OCI-LY3 (cell line): Measurements from ENCODE around the gene ROPN1L.

Experiments used
- H2AFZ ChIP-seq: fragments of 200-600, 300-600 bp; shearing (Covaris generic); 2 replicates; pipeline ENCODE4 v1.6.0; 2014; ENCODE audit warnings: antibody characterized with exemption, low read depth, low read length
- H3K27ac ChIP-seq: fragments of 200-600, 300-600 bp; sonication (generic); 2 replicates; pipeline ENCODE4 v1.5.1; 2014; ENCODE audit warnings: mild to moderate bottlenecking, low read length, moderate library complexity, mixed read lengths
- H3K27me3 ChIP-seq: fragments of 200-600, 300-600 bp; sonication (generic); 2 replicates; pipeline ENCODE4 v1.6.1; 2014; ENCODE audit warnings: low read depth, low read length, mixed read lengths
- H3K36me3 ChIP-seq: fragments of 200-600, 300-600 bp; sonication (generic); replicated peaks from 2 replicates; pipeline ENCODE3; 2014; ENCODE audit warnings: low read depth, low read length, mixed read lengths
- H3K4me1 ChIP-seq: fragments of 300-600, 200-600 bp; sonication (generic); 2 replicates; pipeline ENCODE4 v1.6.1; 2014; ENCODE audit warnings: low read length, mixed read lengths
- H3K4me2 ChIP-seq: fragments of 200-600, 300-600 bp; sonication (generic); 2 replicates; pipeline ENCODE4 v1.6.1; 2014; ENCODE audit warnings: low read length, mixed read lengths
- H3K4me3 ChIP-seq: fragments of 300-600, 200-600 bp; sonication (generic); 2 replicates; pipeline ENCODE4 v1.5.1; 2014; ENCODE audit warnings: antibody characterized with exemption, mild to moderate bottlenecking, low read length, moderate library complexity
- H3K79me2 ChIP-seq: fragments of 300-600, 200-600 bp; shearing (Covaris generic); 2 replicates; pipeline ENCODE4 v1.6.1; 2014; ENCODE audit warnings: mild to moderate bottlenecking, low read length, mixed read lengths
- H3K9ac ChIP-seq: fragments of 300-600, 200-600 bp; shearing (Covaris generic); 2 replicates; pipeline ENCODE4 v1.6.0; 2014; ENCODE audit warnings: mild to moderate bottlenecking, low read length, moderate library complexity
- H3K9me3 ChIP-seq: fragments of 200-600, 300-600 bp; shearing (Covaris generic); 2 replicates; pipeline ENCODE4 v1.6.1; 2014; ENCODE audit warnings: low read length, mixed read lengths; ENCODE audit not compliant: insufficient read depth
- H4K20me1 ChIP-seq: fragments of 200-600, 300-600 bp; sonication (generic); 2 replicates; pipeline ENCODE4 v1.6.1; 2016; ENCODE audit warnings: low read length, mixed read lengths; ENCODE audit not compliant: insufficient read depth
- CTCF ChIP-seq: fragments of 200-600, 300-600 bp; sonication (generic); IDR thresholded peaks from 2 replicates; pipeline ENCODE4 v1.5.1; 2014; ENCODE audit warnings: antibody characterized with exemption, low read length, low read depth
- EZH2phosphoT487 ChIP-seq: fragments of 200-600 bp; shearing (Covaris generic); IDR thresholded peaks from 2 replicates; pipeline ENCODE4 v1.6.1; 2018; ENCODE audit warnings: antibody characterized with exemption, mixed run types, low read depth

The ROPN1L gene

GRCh38 chr5:10434392-10434791, 7.3 kb upstream of the ROPN1L start:
- Histone ChIP-seq H3K9me3 (no peaks in the 10 kb centered on the region), H3K36me3 (peaks cover 35% of the 10 kb centered on the region), H3K4me2 (no peak overlapping the region), H2AFZ (no peak overlapping the region), H3K27ac (no peak overlapping the region), H3K9ac (no peak overlapping the region), H4K20me1 (no peaks in the 10 kb centered on the region), H3K4me1 (no peaks in the 10 kb centered on the region), H3K4me3 (no peak overlapping the region), H3K27me3 (no peaks in the 10 kb centered on the region), H3K79me2 (no peaks in the 10 kb centered on the region)
- no peak for TF ChIP-seq CTCF
- TF ChIP-seq EZH2phosphoT487 = no peak

DNA sequence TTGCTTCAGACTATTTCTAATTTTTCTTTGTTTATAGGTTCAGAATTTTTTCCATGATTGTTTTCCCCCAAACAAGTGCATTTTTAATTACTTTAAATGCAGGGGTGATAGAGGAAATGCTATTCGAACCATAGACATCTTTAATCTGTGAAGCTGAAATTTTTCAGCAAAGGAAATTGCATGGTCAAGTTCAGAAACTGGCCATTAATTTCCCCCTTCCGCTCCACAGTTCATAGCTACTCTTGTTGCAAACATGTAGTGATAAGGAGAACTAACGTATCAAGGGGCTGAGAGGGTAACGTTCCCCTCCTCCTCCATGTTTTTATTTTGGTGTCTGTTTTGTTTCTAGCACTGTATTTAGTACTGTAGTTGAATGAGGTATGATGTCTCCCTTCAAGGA, 3.4 kb upstream of the ROPN1L start:
- Histone ChIP-seq H3K9me3 (no peaks in the 10 kb centered on the region), H3K36me3 (peaks cover 17% of the 10 kb centered on the region)
- TF ChIP-seq CTCF (no peak), EZH2phosphoT487 (no peak)

GRCh38 chr5:10439692-10440091, 2.0 kb upstream of the ROPN1L start:
- H3K27ac ChIP-seq = no peak overlapping the region
- H3K4me2 ChIP-seq = no peak overlapping the region

More for the DNA sequence above, 3.4 kb upstream of the ROPN1L start:
- Histone ChIP-seq H3K27me3 (no peaks in the 10 kb centered on the region), H3K4me2 (no peak overlapping the region), H3K27ac (no peak overlapping the region), H3K79me2 (no peaks in the 10 kb centered on the region), H2AFZ (no peak overlapping the region), H3K4me3 (no peak overlapping the region), H3K4me1 (peaks cover 13% of the 10 kb centered on the region), H3K9ac (no peak overlapping the region), H4K20me1 (no peaks in the 10 kb centered on the region)

GRCh38 chr5:10440367-10440990, 1.2 kb upstream of the ROPN1L start:
- Histone ChIP-seq H3K79me2 (no peaks in the 10 kb centered on the region), H3K9ac (no peak overlapping the region), H2AFZ (no peak overlapping the region), H3K36me3 (peaks cover 3% of the 10 kb centered on the region), H3K27ac (no peak overlapping the region), H3K9me3 (no peaks in the 10 kb centered on the region), H3K4me1 (peaks cover 13% of the 10 kb centered on the region), H3K27me3 (no peaks in the 10 kb centered on the region), H3K4me2 (no peak overlapping the region), H3K4me3 (no peak overlapping the region), H4K20me1 (no peaks in the 10 kb centered on the region)
- TF ChIP-seq CTCF (no peak), EZH2phosphoT487 (no peak)

More at GRCh38 chr5:10439692-10440091, 2.0 kb upstream of the ROPN1L start:
- Histone ChIP-seq H3K4me3 (no peak overlapping the region), H3K79me2 (no peaks in the 10 kb centered on the region), H4K20me1 (no peaks in the 10 kb centered on the region), H3K4me1 (peaks cover 13% of the 10 kb centered on the region), H2AFZ (no peak overlapping the region), H3K9me3 (no peaks in the 10 kb centered on the region), H3K27me3 (no peaks in the 10 kb centered on the region), H3K36me3 (peaks cover 10% of the 10 kb centered on the region), H3K9ac (no peak overlapping the region)
- TF ChIP-seq CTCF = no peak
- TF ChIP-seq EZH2phosphoT487 = no peak
